AG10803 (cell line): ENCODE results near the gene GCSAM.

Source experiments
- DNase-seq: peaks from one replicate; pipeline ENCODE4 v3.0.0; 2010; ENCODE audit warnings: low read depth
- H3K4me3 ChIP-seq: 2 replicates; pipeline ENCODE4 v1.5.1; 2011; ENCODE audit warnings: mild to moderate bottlenecking, low read length, control low read depth
- TF ChIP-seq, protein P1 (sequence below): conservative IDR thresholded peaks from 2 replicates; pipeline ENCODE4 v1.5.1; 2011; ENCODE audit warnings: mild to moderate bottlenecking, low read length, control low read depth, inconsistent platforms

Gene GCSAM, protein sequence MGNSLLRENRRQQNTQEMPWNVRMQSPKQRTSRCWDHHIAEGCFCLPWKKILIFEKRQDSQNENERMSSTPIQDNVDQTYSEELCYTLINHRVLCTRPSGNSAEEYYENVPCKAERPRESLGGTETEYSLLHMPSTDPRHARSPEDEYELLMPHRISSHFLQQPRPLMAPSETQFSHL

DNA sequence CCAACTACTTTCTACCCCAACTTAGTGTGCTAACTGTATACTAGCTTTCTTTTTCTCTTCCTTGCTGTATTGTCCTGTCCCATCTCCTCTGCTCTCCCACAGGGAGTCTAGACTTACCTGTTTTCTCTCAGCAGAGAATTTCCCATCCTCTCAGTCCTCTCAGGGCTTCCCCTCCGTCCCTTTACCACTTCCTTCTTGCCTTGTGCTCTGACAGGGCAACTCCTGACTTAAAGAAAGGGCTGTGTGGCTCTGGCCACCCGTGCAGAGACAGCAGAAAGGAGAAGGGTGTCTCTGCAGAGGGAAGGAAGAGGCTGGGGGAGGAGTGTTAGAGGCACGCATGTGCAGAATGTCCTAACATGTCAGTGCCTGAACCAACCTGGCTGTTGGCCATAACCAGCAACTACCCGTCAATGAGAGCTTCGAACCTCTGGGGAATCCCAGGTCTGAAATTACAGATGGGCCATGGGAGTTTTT lies at the start of gene GCSAM:
Gene GCSAM, minus strand, starts transcription at position 274 of the 474 bp plus-strand sequence. Its CDS starts 128 bp downstream, at position 146.
- TF ChIP-seq, protein P1, sequence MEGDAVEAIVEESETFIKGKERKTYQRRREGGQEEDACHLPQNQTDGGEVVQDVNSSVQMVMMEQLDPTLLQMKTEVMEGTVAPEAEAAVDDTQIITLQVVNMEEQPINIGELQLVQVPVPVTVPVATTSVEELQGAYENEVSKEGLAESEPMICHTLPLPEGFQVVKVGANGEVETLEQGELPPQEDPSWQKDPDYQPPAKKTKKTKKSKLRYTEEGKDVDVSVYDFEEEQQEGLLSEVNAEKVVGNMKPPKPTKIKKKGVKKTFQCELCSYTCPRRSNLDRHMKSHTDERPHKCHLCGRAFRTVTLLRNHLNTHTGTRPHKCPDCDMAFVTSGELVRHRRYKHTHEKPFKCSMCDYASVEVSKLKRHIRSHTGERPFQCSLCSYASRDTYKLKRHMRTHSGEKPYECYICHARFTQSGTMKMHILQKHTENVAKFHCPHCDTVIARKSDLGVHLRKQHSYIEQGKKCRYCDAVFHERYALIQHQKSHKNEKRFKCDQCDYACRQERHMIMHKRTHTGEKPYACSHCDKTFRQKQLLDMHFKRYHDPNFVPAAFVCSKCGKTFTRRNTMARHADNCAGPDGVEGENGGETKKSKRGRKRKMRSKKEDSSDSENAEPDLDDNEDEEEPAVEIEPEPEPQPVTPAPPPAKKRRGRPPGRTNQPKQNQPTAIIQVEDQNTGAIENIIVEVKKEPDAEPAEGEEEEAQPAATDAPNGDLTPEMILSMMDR = no peak
- H3K4me3 ChIP-seq = no peak within 1 kb of the TSS
- no peak for DNase-seq

DNA sequence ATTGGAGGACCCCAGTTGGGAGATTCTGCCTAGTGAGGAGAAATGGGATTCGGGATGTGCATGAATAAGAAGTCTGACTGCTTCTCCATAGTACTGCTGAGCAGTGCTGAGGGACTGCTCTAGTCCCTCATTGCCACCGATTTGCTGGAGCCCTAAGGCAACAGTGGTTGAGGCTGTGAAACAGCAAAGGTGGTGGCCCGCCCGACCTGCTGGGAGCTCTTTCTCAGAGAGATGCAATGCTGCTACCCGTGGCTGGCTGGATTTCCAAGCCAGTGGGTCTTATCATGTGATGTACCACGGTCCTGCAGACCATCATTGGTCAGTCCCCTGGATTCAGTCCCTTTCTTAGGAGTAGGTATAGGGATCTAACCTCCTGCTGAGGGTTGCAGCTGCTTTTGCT lies 42.6 kb upstream of the GCSAM start:
- H3K4me3 ChIP-seq = no peak overlapping the region
- no peak for DNase-seq
- TF ChIP-seq, protein P1 = no peak

DNA sequence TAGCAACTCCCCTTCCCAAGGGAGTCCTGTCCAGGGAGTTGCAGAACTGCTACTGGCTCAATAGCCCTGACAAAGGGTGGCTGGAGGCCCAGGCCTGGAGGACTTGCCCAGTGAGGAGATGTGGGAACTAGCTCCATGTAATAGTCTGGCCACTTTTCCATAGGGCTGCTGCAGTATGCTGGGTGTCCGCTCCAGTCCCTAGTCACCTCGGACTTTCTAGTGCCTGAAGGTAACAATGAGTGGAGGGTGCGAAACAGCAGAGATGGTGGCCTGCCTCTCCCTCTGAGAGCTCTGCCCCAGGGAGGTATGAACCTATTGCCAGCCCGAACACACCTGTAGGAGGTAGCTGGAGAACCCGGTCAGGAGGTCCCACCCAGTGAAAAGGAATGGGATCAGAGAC lies 42.0 kb upstream of the GCSAM start:
- DNase-seq = no peak
- TF ChIP-seq, protein P1 = no peak
- no peak overlapping the region for H3K4me3 ChIP-seq

DNA sequence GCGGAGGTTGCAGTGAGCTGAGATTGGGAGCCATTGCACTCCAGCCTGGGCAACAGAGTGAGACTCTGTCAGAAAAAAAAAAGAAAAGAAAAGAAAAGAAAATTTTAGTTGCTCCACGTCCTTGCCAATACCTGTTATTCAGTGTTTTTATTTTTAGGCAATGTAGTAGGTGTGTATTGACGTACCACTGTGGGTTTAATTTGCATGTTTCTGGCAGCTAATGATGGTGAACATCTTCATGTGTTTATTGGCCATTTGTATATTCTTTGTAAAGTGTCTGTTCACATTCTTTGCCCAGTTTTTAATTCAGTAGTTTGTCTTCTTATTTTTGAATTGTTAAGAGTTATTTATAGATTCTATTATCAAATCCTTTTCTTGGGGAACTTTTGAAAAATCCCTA lies 38.1 kb upstream of the GCSAM start:
- TF ChIP-seq, protein P1 = no peak
- no peak for DNase-seq
- no peak overlapping the region for H3K4me3 ChIP-seq

DNA sequence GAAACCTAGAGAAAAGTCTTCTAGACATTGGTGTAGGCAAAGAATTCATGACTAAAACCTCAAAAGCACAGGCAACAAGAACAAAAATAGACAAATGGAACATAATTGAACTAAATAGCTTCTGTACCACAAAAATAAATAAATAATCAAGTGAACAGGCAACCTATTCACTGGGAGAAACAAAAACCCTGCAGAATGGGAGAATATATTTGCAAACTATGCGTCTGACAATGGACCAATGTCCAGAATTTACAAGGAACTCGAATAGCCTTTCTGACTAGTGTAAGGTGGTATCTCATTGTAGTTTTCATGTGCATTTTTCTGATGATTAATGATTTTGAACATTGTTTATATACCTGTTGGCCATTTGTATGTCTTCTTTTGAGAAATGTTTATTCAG lies 37.0 kb upstream of the GCSAM start:
- no peak overlapping the region for H3K4me3 ChIP-seq
- no peak for DNase-seq
- TF ChIP-seq, protein P1 = no peak

DNA sequence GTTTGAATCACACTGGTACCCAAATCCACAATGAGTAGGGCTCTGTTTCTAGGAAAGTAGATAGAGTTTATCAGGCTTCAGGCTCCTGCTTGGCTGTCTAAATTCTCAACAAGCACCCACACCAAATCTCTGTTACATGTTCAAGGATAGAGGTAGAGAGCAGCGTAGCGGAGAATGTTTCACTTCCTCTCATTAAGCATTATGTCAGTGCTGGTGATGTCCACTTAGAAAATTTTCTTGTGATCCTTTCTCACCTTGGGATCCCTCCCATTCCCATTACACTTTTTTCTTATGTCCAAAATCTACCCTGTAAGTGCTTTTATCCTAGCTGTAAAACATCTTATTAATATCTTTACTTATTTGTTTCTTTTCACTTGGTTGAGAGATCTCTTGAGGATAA lies 34.7 kb upstream of the GCSAM start:
- no peak overlapping the region for H3K4me3 ChIP-seq
- DNase-seq = no peak
- TF ChIP-seq, protein P1 = no peak

DNA sequence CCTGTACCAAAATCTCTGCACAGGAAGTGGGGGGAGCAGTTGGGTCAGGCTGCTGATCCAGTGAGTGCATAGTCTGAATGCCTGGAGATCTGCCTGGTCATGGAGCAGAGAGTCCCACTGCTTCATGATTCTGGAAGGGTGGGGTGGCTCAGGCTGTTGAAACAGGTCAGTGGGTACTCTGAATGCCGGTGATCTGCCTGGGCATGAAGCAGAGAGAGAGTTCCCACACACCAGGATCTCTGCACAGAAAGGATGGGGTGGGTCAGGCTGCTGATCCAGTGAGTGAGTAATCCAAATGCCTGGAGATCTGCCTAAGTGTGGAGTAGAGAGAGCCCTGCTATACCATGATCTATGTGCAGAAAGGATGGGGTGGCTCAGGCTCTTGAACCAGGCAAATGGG lies 16.1 kb upstream of the GCSAM start:
- DNase-seq = no peak
- no peak overlapping the region for H3K4me3 ChIP-seq
- TF ChIP-seq, protein P1 = no peak
